SU-DHL-6 (cell line): Measurements from ENCODE around the gene ACBD6.

ENCODE experiments used
- H2AFZ ChIP-seq: fragments of 200-600 bp; sonication (generic); 2 replicates; pipeline ENCODE4 v1.6.1; 2014; ENCODE audit warnings: low read depth, mild to moderate bottlenecking, moderate library complexity, mixed read lengths, antibody characterized with exemption, low read length; ENCODE audit not compliant: severe bottlenecking
- H3F3A ChIP-seq: fragments of 200-600 bp; shearing (Covaris generic); 2 replicates; pipeline ENCODE4 v1.6.0; 2016; ENCODE audit warnings: antibody characterized with exemption, mild to moderate bottlenecking; ENCODE audit not compliant: insufficient read depth
- H3K27ac ChIP-seq: fragments of 200-600 bp; sonication (generic); 2 replicates; pipeline ENCODE4 v1.5.1; 2016; ENCODE audit warnings: low read depth, mild to moderate bottlenecking, low read length, moderate library complexity, mixed read lengths
- H3K27me3 ChIP-seq: fragments of 200-600 bp; sonication (generic), shearing (Covaris generic); 2 replicates; pipeline ENCODE4 v1.6.0; 2014; ENCODE audit warnings: mild to moderate bottlenecking, low read length
- H3K36me3 ChIP-seq: fragments of 200-600 bp; sonication (generic); 2 replicates; pipeline ENCODE4 v1.6.1; 2014; ENCODE audit warnings: mild to moderate bottlenecking, low read length, mixed read lengths
- H3K4me2 ChIP-seq: fragments of 300-600, 200-600 bp; shearing (Covaris generic), sonication (generic); 2 replicates; pipeline ENCODE4 v1.6.0; 2014; ENCODE audit warnings: low read length, low read depth, mild to moderate bottlenecking; ENCODE audit not compliant: poor library complexity, severe bottlenecking
- H3K4me3 ChIP-seq: fragments of 200-600 bp; sonication (generic); 2 replicates; pipeline ENCODE4 v1.5.1; 2014; ENCODE audit warnings: antibody characterized with exemption, low read length, mild to moderate bottlenecking, mixed read lengths; ENCODE audit not compliant: insufficient read depth, poor library complexity, severe bottlenecking
- H3K79me2 ChIP-seq: fragments of 200-600 bp; sonication (generic); 2 replicates; pipeline ENCODE4 v1.6.1; 2014; ENCODE audit warnings: mild to moderate bottlenecking, low read length, moderate library complexity; ENCODE audit not compliant: insufficient read depth
- H3K9ac ChIP-seq: fragments of 200-600 bp; sonication (generic); 2 replicates; pipeline ENCODE4 v1.7.0; 2014; ENCODE audit warnings: mild to moderate bottlenecking, low read length
- H3K9me2 ChIP-seq: fragments of 200-600 bp; sonication (generic); replicated peaks from 2 replicates; pipeline ENCODE4 v1.6.1; 2014; ENCODE audit warnings: low read length; ENCODE audit not compliant: insufficient read depth
- H3K9me3 ChIP-seq: fragments of 200-600 bp; sonication (generic); 2 replicates; pipeline ENCODE4 v1.6.1; 2014; ENCODE audit warnings: low read length, mixed read lengths; ENCODE audit not compliant: insufficient read depth
- H4K20me1 ChIP-seq: fragments of 200-600 bp; sonication (generic); 2 replicates; pipeline ENCODE4 v1.6.1; 2014; ENCODE audit warnings: low read depth, mild to moderate bottlenecking, antibody characterized with exemption, low read length, moderate library complexity, mixed read lengths
- EZH2phosphoT487 ChIP-seq: fragments of 200-600 bp; sonication (generic), shearing (Covaris generic); conservative IDR thresholded peaks from 2 replicates; pipeline ENCODE4 v1.6.1; 2018; ENCODE audit warnings: mild to moderate bottlenecking, antibody characterized with exemption, low read length, moderate library complexity, mixed read lengths
- TF ChIP-seq, protein P1 (sequence below): fragments of 200-600 bp; sonication (generic); IDR thresholded peaks from one replicate; pipeline ENCODE4 v1.5.1; 2017; ENCODE audit warnings: antibody characterized with exemption, mild to moderate bottlenecking, low read length, moderate library complexity; ENCODE audit not compliant: insufficient read depth, poor library complexity, severe bottlenecking

ACBD6 gene

DNA sequence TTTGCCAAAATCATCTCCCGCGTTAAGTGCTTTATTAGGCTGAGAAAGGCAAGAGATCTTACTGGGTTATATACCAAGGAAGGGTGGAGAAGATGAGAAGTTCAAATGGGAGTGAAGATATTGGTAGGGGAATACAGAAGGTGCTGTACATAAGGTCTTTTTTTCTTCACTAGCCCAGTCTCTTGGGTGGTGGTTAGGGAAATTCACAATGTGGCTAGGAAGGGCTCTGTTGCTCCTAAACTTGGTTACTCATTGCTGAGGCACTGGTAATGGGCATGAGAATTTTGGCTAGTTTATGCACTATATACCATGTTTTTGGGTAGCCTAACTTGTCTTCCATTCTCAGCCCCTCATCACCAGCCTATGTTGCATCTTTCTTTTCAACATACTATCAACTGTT, 221.8 kb downstream of the ACBD6 start:
- no peaks in the 10 kb centered on the region for H3F3A ChIP-seq
- no peaks in the 10 kb centered on the region for H3K9me3 ChIP-seq
- no peak for TF ChIP-seq EZH2phosphoT487
- TF ChIP-seq, protein P1, sequence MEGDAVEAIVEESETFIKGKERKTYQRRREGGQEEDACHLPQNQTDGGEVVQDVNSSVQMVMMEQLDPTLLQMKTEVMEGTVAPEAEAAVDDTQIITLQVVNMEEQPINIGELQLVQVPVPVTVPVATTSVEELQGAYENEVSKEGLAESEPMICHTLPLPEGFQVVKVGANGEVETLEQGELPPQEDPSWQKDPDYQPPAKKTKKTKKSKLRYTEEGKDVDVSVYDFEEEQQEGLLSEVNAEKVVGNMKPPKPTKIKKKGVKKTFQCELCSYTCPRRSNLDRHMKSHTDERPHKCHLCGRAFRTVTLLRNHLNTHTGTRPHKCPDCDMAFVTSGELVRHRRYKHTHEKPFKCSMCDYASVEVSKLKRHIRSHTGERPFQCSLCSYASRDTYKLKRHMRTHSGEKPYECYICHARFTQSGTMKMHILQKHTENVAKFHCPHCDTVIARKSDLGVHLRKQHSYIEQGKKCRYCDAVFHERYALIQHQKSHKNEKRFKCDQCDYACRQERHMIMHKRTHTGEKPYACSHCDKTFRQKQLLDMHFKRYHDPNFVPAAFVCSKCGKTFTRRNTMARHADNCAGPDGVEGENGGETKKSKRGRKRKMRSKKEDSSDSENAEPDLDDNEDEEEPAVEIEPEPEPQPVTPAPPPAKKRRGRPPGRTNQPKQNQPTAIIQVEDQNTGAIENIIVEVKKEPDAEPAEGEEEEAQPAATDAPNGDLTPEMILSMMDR, result no peak
- H3K9me2 ChIP-seq, result no peaks in the 10 kb centered on the region
- no peak overlapping the region for H3K4me3 ChIP-seq
- H3K9ac ChIP-seq, result no peak overlapping the region
- no peak overlapping the region for H2AFZ ChIP-seq
- H3K4me2 ChIP-seq, result no peak overlapping the region
- H3K27me3 ChIP-seq, result no peaks in the 10 kb centered on the region
- no peaks in the 10 kb centered on the region for H3K36me3 ChIP-seq
- H3K27ac ChIP-seq, result no peak overlapping the region
- H4K20me1 ChIP-seq, result no peaks in the 10 kb centered on the region
- H3K79me2 ChIP-seq, result no peaks in the 10 kb centered on the region

DNA sequence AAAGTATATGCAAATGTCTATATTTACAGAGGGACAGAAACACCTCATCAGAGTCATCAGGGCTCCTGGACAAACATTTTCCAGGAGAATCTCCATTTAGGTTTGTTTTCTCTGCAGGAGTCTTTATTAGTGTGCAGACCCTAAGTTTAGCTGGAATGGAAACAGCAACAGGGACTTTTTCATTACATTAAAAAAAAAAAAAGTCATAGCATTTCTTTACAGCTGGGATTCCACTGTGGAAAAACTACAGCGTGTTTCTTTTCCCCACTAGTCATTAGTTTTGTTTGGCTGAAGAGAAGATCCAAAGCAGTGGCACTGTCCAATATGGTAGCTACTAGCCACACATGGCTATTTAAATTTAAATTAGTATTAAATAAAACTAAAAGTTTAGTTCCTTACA, 222.7 kb downstream of the ACBD6 start:
- Histone ChIP-seq H3K9me3 (no peaks in the 10 kb centered on the region), H3K4me2 (no peak overlapping the region), H3K9ac (no peak overlapping the region)

DNA sequence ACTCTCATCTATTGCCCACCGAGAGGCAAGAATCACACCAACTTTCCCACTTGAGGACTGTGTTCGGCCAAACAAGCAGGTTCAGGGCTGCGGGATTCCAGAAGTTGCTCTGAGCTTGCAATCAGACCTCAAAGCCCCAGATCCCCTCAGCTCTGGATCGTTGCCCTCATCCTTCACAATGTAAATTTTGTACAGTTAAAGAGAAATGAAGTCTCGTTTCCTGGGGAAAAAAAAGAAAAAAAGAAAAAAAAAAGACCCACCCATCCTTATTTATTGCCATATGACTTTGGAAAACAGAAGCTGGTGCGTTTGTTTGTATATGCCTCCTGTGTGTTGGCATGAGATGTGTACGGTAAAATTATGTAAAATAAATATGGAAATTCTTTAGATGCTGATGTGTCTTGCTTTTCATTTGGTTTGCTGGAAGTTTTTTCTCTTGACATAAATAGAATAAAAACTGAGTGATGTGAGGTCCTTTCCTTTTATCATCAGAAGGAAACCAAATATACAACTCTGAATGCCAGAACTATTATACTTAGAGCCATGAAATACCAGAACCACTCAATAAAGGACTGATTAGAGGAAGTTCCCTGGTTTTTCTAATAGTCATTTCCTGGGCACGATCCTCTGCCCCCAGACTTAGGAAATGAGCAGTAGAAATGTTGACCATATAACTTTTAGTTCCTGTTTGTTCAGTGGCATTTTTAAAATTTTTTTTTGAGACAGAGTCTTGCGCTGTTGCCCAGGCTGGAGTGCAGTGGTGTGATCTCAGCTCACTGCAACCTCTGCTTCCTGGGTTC, 223.6 kb downstream of the ACBD6 start:
- Histone ChIP-seq H3K9me2 (no peaks in the 10 kb centered on the region), H3K4me2 (no peak overlapping the region), H3F3A (no peaks in the 10 kb centered on the region), H3K27ac (no peak overlapping the region), H4K20me1 (no peaks in the 10 kb centered on the region), H3K79me2 (no peaks in the 10 kb centered on the region), H3K9me3 (no peaks in the 10 kb centered on the region), H3K4me3 (no peak overlapping the region), H3K9ac (no peak overlapping the region), H3K36me3 (no peaks in the 10 kb centered on the region), H2AFZ (no peak overlapping the region), H3K27me3 (no peaks in the 10 kb centered on the region)
- TF ChIP-seq EZH2phosphoT487, result no peak
- TF ChIP-seq, protein P1, result no peak

More for the DNA sequence above, 222.7 kb downstream of the ACBD6 start:
- H3K27me3 ChIP-seq, result no peaks in the 10 kb centered on the region
- H3K79me2 ChIP-seq, result no peaks in the 10 kb centered on the region
- no peaks in the 10 kb centered on the region for H3K36me3 ChIP-seq
- no peak for TF ChIP-seq EZH2phosphoT487
- TF ChIP-seq, protein P1, result no peak
- no peak overlapping the region for H3K27ac ChIP-seq
- H3K4me3 ChIP-seq, result no peak overlapping the region
- H2AFZ ChIP-seq, result no peak overlapping the region
- no peaks in the 10 kb centered on the region for H3F3A ChIP-seq
- no peaks in the 10 kb centered on the region for H4K20me1 ChIP-seq
- no peaks in the 10 kb centered on the region for H3K9me2 ChIP-seq
